ENCODE measurements around the gene RUVBL2.

Gene RUVBL2

DNA sequence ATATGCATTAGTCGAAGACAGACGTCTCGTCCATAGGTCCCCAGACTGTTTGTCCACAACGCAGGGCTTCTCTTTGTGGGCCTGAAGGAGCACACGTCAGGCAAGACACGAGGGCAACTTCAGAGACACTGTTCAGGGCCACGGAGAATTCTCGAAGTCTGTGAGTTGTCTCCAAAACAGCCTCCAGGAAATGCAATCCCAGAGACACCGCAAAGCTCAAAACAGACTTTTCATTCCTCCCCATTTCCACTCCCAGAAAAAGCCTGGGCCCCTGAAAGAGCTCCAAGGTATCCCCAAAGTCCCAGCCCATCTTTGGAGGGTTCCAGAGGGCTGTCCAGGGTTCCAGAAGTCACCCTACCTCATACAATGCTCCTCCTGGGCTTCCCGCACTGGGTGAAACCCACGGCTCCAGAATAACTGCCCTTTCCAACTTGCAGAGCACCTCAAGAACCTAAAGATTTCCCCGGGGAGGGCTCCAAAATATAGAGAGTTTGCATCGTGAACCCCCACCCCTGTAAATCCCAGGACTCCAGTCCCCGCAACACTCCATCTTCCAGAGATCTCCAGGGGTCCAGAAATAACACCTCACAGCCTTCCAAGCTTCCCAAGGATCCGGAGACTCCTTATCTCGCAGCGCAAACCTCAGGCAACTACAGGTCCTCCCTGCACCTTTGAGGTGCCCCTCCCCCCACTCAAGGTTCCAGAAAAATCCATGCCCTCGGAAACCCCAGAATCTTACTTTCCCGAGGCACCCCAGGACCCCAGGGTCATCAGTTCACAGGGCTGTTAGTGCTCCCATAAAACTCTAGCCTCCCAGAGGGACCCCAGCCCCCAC lies 29.3 kb upstream of the RUVBL2 start:
- DNase-seq (ENCODE audit: low read depth), result no peak

- DNase-seq (ENCODE audit: low read depth), result peak; percentile 81
Observed at GRCh38 chr19:48965040-48965805, 28.5 kb upstream of the RUVBL2 start, which contains the start of gene FTL. Gene FTL (plus strand): TSS chr19:48965309. CDS start chr19:48965508, 199 bp downstream.

DNA sequence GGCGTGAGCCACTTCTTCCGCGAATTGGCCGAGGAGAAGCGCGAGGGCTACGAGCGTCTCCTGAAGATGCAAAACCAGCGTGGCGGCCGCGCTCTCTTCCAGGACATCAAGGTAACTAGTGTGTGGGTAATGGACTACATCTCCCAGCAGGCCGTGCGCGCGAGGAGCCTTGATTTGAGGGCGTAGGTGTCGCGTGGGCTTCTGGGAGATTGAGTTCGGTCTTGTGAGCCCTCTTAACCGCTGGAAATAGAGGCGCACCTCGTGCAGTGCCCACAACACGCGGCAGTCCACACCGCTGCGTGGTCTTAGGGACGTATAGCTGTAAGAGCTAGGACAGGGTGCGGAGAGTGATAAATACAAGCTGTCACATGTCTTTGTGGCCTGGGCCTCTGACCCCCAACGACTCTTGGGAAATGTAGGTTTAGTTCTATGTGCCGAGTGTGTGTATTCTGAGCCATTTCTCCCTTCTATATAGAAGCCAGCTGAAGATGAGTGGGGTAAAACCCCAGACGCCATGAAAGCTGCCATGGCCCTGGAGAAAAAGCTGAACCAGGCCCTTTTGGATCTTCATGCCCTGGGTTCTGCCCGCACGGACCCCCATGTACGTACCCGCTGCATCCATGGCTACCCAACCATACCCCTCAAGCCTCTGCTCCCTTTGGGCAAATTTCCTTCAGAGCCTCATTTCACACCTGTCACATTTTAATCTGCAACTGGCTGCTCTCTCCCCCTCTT lies 27.7 kb upstream of the RUVBL2 start:
- peak; percentile 81 for DNase-seq (ENCODE audit: low read depth)

DNA sequence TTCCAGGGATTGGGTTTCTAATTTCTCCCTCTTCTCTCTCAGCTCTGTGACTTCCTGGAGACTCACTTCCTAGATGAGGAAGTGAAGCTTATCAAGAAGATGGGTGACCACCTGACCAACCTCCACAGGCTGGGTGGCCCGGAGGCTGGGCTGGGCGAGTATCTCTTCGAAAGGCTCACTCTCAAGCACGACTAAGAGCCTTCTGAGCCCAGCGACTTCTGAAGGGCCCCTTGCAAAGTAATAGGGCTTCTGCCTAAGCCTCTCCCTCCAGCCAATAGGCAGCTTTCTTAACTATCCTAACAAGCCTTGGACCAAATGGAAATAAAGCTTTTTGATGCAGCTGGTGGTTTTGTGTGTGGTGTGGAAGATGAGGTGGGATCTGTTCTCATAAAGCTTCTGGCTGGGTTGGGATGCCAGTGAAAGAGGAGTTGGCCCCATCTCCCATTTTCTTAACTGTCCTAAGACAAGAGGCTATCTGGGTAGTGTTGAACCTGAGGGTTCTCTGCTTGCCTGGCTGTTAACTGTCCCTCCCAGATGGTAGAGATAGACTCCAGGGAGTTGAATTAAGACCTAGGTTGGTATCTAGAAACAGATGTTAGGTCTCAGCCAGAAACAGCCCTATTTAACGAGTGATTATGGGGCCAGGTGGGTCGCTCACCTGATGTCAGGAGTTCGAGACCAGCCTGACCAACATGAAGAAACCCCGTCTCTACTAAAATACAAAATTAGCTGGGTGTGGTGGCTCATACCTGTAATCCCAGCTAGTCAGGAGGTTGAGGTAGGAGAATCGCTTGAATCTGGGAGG lies 26.9 kb upstream of the RUVBL2 start:
- DNase-seq (ENCODE audit: low read depth), result no peak

GRCh38 chr19:48967346-48968178 lies 26.1 kb upstream of the RUVBL2 start:
- no peak for DNase-seq (ENCODE audit: low read depth)

GRCh38 chr19:48968179-48968661 lies 25.5 kb upstream of the RUVBL2 start:
- DNase-seq (ENCODE audit: low read depth), result no peak

- DNase-seq (ENCODE audit: low read depth), result no peak
Observed at GRCh38 chr19:48968813-48969218, 24.9 kb upstream of the RUVBL2 start.

- DNase-seq (ENCODE audit: low read depth), result no peak
Observed at GRCh38 chr19:48969276-48970138, 24.2 kb upstream of the RUVBL2 start.

GRCh38 chr19:48970139-48970766 lies 23.4 kb upstream of the RUVBL2 start:
- DNase-seq (ENCODE audit: low read depth), result no peak

DNA sequence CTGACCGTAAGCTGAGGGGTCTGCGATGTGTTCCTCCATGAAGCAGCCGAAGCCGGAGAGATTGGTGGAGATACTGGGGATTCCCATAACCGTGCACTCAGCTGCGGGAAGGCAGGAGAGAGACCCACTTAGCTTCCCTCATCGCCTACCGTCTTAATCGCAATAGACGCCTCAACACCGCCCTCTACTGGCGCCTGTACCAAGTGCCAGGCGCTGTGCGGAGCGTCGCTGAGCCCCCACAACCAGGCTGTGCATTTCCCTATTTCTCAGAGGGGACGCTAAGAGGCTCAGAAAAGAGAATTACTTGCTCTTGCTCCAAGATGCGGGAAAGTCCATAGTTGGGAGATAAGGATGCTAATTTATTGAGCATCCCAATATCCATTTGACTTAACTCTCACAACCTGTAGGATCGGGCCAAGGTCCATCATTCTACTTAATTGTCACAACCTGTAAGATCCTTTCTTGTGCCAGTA lies 22.7 kb upstream of the RUVBL2 start:
- DNase-seq (ENCODE audit: low read depth), result peak; percentile 56

GRCh38 chr19:48975947-48976847 lies 17.5 kb upstream of the RUVBL2 start:
- no peak for DNase-seq (ENCODE audit: low read depth)

GRCh38 chr19:48977061-48977460 lies 16.6 kb upstream of the RUVBL2 start:
- DNase-seq (ENCODE audit: low read depth), result no peak

DNA sequence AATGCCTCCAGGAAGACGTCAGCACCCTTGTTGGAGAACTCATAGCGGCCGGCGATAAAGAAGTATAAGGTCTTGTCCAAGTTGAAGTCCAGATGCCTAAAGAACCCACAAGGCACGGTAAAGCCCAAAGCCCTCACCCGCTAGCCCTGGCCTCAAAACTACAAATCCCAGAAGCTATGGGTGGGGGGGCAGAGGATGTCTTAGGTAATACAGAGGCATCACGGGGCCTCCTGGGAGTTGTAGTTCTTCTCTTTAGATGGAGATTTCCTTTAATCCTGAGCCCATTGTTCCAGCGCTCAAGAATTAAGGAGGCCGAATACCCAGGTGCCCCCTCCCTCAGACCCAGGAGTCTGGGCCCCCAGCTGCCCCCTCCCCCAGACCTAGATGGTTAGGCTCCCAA lies 11.4 kb upstream of the RUVBL2 start:
- DNase-seq (ENCODE audit: low read depth), result no peak

- DNase-seq (ENCODE audit: low read depth), result no peak
Observed at GRCh38 chr19:48985711-48986110, 8.0 kb upstream of the RUVBL2 start.

DNA sequence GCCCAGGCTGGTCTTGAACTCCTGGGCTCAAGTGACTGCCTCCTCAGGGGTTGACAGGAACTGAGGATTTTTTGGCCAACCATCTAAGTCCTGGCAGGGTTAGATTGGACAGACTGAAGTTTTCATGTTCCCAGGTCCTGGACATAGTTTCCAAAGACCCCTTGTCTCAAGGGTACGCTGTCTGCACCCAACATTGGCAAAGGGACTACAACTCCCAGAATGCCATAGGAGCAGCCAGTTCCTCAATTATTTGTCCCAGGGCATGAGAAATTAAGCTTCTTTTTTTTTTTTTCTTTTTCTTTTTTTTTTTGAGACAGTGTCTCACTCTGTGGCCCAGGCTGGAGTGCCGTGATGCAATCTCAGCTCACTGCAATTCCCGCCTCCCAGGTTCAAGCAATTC lies 7.5 kb upstream of the RUVBL2 start:
- DNase-seq (ENCODE audit: low read depth), result no peak

GRCh38 chr19:48987323-48987722 lies 6.4 kb upstream of the RUVBL2 start:
- no peak for DNase-seq (ENCODE audit: low read depth)

GRCh38 chr19:48988286-48988685 lies 5.4 kb upstream of the RUVBL2 start:
- DNase-seq (ENCODE audit: low read depth), result no peak

GRCh38 chr19:48988860-48989259 lies 4.8 kb upstream of the RUVBL2 start:
- no peak for DNase-seq (ENCODE audit: low read depth)
